Skeletal muscle tissue (tissue), 5 donors: Measurements from ENCODE around the gene SDCCAG8. TPM values are rescaled to one million over a fixed set of nuclear protein-coding genes. Genes with fewer than 3 reads are reported as not detected.
A peak's percentile ranks its signal among the peaks of the same experiment; 100 is the strongest.

Experiments
- H3K27ac ChIP-seq: one replicate; pipeline ENCODE4 v1.7.0; 2013; ENCODE audit warnings: mild to moderate bottlenecking, low read depth, low read length, inconsistent platforms
- H3K27me3 ChIP-seq, 3 donors: one replicate each; pipeline ENCODE4 v1.7.0; 2013; ENCODE audit warnings: low read length in 3 of 3; ENCODE audit not compliant: control insufficient read depth in 3 of 3, insufficient read depth in 3 of 3
- H3K36me3 ChIP-seq, 3 donors: one replicate each; pipeline ENCODE4 v1.7.0; 2013; ENCODE audit warnings: low read length in 3 of 3; ENCODE audit not compliant: control insufficient read depth in 3 of 3, insufficient read depth in 3 of 3
- H3K4me1 ChIP-seq, 3 donors: one replicate each; pipeline ENCODE4 v1.7.0; 2013; ENCODE audit warnings: low read length in 3 of 3, mild to moderate bottlenecking in 3 of 3; ENCODE audit not compliant: control insufficient read depth in 3 of 3, insufficient read depth in 3 of 3
- H3K4me3 ChIP-seq, 3 donors: one replicate each; pipeline ENCODE4 v1.7.0; 2013; ENCODE audit warnings: low read length in 3 of 3
- H3K9ac ChIP-seq, 3 donors: one replicate each; pipeline ENCODE4 v1.7.0; 2013; ENCODE audit warnings: low read length in 3 of 3, mild to moderate bottlenecking in 3 of 3, moderate library complexity in 2 of 3, low read depth in 1 of 3
- H3K9me3 ChIP-seq, 3 donors: one replicate each; pipeline ENCODE4 v1.7.0; 2013; ENCODE audit warnings: low read length in 3 of 3; ENCODE audit not compliant: control insufficient read depth in 3 of 3
- small RNA-seq: library from RNA; depleted of rRNA; stranded (forward); fragments of <200 nt; gene quantifications from one replicate; pipeline ENCODE3, GENCODE V24; 2014
- total RNA-seq: library from RNA; depleted of rRNA; stranded (reverse); fragments of >200 nt; gene quantifications from one replicate; pipeline ENCODE4 v1.2.3, GENCODE V29; 2014
- donor health status: Osteomylitis.

Gene SDCCAG8
- total RNA-seq, 1 donor from 2014 or later: 71.5 TPM

GRCh38 chr1:243539636-243540035 lies 283.8 kb downstream of the SDCCAG8 start:
- no peaks in the 10 kb centered on the region for H3K36me3 ChIP-seq
- H3K4me1 ChIP-seq: no peaks in the 10 kb centered on the region
- no peaks in the 10 kb centered on the region for H3K9me3 ChIP-seq
- H3K27ac ChIP-seq: no peak overlapping the region
- H3K4me3 ChIP-seq: no peak overlapping the region
- no peak overlapping the region for H3K9ac ChIP-seq
- H3K27me3 ChIP-seq: no peaks in the 10 kb centered on the region

GRCh38 chr1:243542739-243543415 lies 287.0 kb downstream of the SDCCAG8 start:
- no peaks in the 10 kb centered on the region for H3K9me3 ChIP-seq
- no peaks in the 10 kb centered on the region for H3K4me1 ChIP-seq
- no peaks in the 10 kb centered on the region for H3K36me3 ChIP-seq
- H3K27ac ChIP-seq: no peak overlapping the region
- H3K9ac ChIP-seq: no peak overlapping the region
- no peaks in the 10 kb centered on the region for H3K27me3 ChIP-seq
- no peak overlapping the region for H3K4me3 ChIP-seq

GRCh38 chr1:243543501-243543900 lies 287.7 kb downstream of the SDCCAG8 start:
- H3K4me3 ChIP-seq: no peak overlapping the region
- H3K36me3 ChIP-seq: no peaks in the 10 kb centered on the region
- H3K4me1 ChIP-seq: no peaks in the 10 kb centered on the region
- H3K27me3 ChIP-seq: no peaks in the 10 kb centered on the region
- no peaks in the 10 kb centered on the region for H3K9me3 ChIP-seq
- H3K9ac ChIP-seq: no peak overlapping the region
- no peak overlapping the region for H3K27ac ChIP-seq

GRCh38 chr1:243546457-243546856 lies 290.6 kb downstream of the SDCCAG8 start:
- H3K9ac ChIP-seq: no peak overlapping the region
- no peak overlapping the region for H3K4me3 ChIP-seq
- H3K36me3 ChIP-seq: no peaks in the 10 kb centered on the region
- no peaks in the 10 kb centered on the region for H3K4me1 ChIP-seq
- H3K27ac ChIP-seq: no peak overlapping the region
- H3K27me3 ChIP-seq: no peaks in the 10 kb centered on the region
- no peaks in the 10 kb centered on the region for H3K9me3 ChIP-seq

GRCh38 chr1:243547891-243548290 lies 292.1 kb downstream of the SDCCAG8 start:
- Histone ChIP-seq H3K27me3 (no peaks in the 10 kb centered on the region), H3K9me3 (no peaks in the 10 kb centered on the region), H3K4me1 (no peaks in the 10 kb centered on the region), H3K36me3 (no peaks in the 10 kb centered on the region), H3K27ac (no peak overlapping the region), H3K4me3 (no peak overlapping the region), H3K9ac (no peak overlapping the region)

- H3K36me3 ChIP-seq: no peaks in the 10 kb centered on the region
- H3K4me3 ChIP-seq: no peak overlapping the region
- H3K27ac ChIP-seq: no peak overlapping the region
- no peaks in the 10 kb centered on the region for H3K4me1 ChIP-seq
- H3K9me3 ChIP-seq: no peaks in the 10 kb centered on the region
- no peaks in the 10 kb centered on the region for H3K27me3 ChIP-seq
- no peak overlapping the region for H3K9ac ChIP-seq
Observed at GRCh38 chr1:243548516-243548915, 292.7 kb downstream of the SDCCAG8 start.

- H3K27ac ChIP-seq: no peak overlapping the region
- H3K9me3 ChIP-seq: no peaks in the 10 kb centered on the region
- H3K4me1 ChIP-seq: no peaks in the 10 kb centered on the region
- H3K4me3 ChIP-seq: no peak overlapping the region
- no peaks in the 10 kb centered on the region for H3K36me3 ChIP-seq
- no peak overlapping the region for H3K9ac ChIP-seq
- H3K27me3 ChIP-seq: no peaks in the 10 kb centered on the region
Observed at GRCh38 chr1:243549108-243549507, 293.3 kb downstream of the SDCCAG8 start.

Small RNA genes lying within 50 kb of the gene (small RNA-seq; reads per million reads assigned to genes)
- 2.6 reads per million, percentile 87 among the genes with 10 or more reads in this experiment for gene MIR4677

Other genes starting within 250 kb of the SDCCAG8 start
- 51.1 TPM for gene CEP170, start 760 bp upstream of the SDCCAG8 start, total RNA-seq